Parathyroid adenoma (tissue), 2 donors: ENCODE results near the gene ADAM8.

Source experiments
- H2AFZ ChIP-seq: fragments of 300-600 bp; sonication (generic); one replicate; pipeline ENCODE4 v1.7.0; 2017; ENCODE audit warnings: antibody characterized with exemption, mild to moderate bottlenecking
- H3K27ac ChIP-seq: fragments of 300-600 bp; sonication (generic); one replicate; pipeline ENCODE4 v1.7.0; 2017
- H3K27me3 ChIP-seq: fragments of 300-600 bp; sonication (generic); one replicate; pipeline ENCODE4 v1.7.0; 2017; ENCODE audit warnings: low read length; ENCODE audit not compliant: control insufficient read depth, insufficient read depth
- H3K36me3 ChIP-seq: fragments of 300-600 bp; sonication (generic); one replicate; pipeline ENCODE4 v1.7.0; 2017; ENCODE audit warnings: low read length; ENCODE audit not compliant: control insufficient read depth, insufficient read depth
- H3K4me1 ChIP-seq: fragments of 300-600 bp; sonication (generic); one replicate; pipeline ENCODE4 v1.7.0; 2017; ENCODE audit warnings: control low read depth
- H3K4me2 ChIP-seq: fragments of 300-600 bp; sonication (generic); one replicate; pipeline ENCODE4 v1.7.0; 2017; ENCODE audit warnings: low read length
- H3K4me3 ChIP-seq: fragments of 300-600 bp; sonication (generic); one replicate; pipeline ENCODE4 v1.7.0; 2017; ENCODE audit warnings: low read depth, low read length
- H3K79me2 ChIP-seq: fragments of 300-600 bp; sonication (generic); one replicate; pipeline ENCODE4 v1.7.0; 2017; ENCODE audit warnings: control low read depth
- H3K9ac ChIP-seq: fragments of 300-600 bp; sonication (generic); one replicate; pipeline ENCODE4 v1.7.0; 2017; ENCODE audit warnings: mild to moderate bottlenecking
- H3K9me3 ChIP-seq: fragments of 300-600 bp; sonication (generic); one replicate; pipeline ENCODE4 v1.7.0; 2017; ENCODE audit warnings: low read length; ENCODE audit not compliant: control insufficient read depth
- TF ChIP-seq, protein P1 (sequence below): fragments of 300-600 bp; sonication (generic); IDR thresholded peaks from one replicate; pipeline ENCODE4 v1.7.0; 2017; ENCODE audit warnings: antibody characterized with exemption, mild to moderate bottlenecking
- donor health status: primary hyperparathyroidism.

The ADAM8 gene

DNA sequence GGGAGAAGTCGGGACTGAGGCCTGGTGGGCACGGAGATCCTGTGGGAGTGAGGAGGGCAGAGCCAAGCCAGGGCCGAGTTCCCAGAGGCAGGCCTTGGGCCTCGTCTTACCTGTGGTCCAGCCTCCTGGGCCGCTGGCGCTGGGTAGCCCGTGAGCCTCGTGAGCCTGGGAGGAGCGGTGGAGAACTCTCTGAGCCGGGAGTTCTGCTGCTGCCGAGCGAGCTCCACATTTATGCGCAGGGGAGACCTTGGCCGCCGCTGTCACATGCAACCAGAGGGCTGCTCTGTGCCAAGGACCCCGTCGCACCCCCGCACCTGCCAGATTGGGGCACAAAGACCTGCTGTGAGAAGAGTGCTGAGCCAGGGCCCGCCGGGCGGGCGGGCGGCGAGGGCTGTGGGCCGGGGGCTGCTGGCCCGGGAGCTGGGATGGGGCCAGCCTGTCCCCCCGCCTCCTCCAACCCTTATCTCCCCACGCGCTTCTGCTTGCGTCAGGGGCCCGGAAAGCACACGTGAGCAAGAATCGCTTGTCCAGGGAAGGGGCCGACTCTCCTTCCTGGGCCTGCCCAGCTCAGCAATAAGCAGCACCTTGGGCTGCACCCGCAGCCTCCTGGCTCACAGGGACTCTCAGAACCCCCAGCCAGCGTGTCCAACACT, 28.9 kb downstream of the ADAM8 start:
- no peak overlapping the region for H3K4me3 ChIP-seq
- no peak overlapping the region for H3K27ac ChIP-seq
- H3K27me3 ChIP-seq: no peaks in the 10 kb centered on the region
- TF ChIP-seq, protein P1, sequence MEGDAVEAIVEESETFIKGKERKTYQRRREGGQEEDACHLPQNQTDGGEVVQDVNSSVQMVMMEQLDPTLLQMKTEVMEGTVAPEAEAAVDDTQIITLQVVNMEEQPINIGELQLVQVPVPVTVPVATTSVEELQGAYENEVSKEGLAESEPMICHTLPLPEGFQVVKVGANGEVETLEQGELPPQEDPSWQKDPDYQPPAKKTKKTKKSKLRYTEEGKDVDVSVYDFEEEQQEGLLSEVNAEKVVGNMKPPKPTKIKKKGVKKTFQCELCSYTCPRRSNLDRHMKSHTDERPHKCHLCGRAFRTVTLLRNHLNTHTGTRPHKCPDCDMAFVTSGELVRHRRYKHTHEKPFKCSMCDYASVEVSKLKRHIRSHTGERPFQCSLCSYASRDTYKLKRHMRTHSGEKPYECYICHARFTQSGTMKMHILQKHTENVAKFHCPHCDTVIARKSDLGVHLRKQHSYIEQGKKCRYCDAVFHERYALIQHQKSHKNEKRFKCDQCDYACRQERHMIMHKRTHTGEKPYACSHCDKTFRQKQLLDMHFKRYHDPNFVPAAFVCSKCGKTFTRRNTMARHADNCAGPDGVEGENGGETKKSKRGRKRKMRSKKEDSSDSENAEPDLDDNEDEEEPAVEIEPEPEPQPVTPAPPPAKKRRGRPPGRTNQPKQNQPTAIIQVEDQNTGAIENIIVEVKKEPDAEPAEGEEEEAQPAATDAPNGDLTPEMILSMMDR: no peak
- no peak overlapping the region for H3K9ac ChIP-seq
- H3K79me2 ChIP-seq: no peaks in the 10 kb centered on the region
- no peaks in the 10 kb centered on the region for H3K4me1 ChIP-seq
- H3K9me3 ChIP-seq: no peaks in the 10 kb centered on the region
- H3K36me3 ChIP-seq: no peaks in the 10 kb centered on the region
- H2AFZ ChIP-seq: no peak overlapping the region
- H3K4me2 ChIP-seq: no peak overlapping the region

DNA sequence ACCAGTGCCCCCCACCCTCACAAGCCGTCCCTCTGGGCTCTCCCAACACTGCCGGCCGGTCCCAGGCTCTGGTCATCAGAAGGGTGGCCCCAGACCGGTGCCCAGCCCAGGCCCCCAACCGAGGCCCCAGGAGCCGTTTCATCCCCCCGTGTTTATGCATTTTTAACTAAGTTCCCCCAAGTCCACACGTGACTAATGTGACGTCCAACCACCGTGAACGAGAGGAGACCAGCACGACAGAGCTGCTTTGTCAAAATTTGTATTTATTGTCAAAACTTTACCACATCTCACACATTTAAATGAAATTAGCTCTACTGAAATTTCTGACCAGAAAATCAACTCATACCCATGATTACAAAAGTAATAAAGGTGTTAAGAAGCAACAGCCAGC, 30.4 kb downstream of the ADAM8 start:
- H3K36me3 ChIP-seq: no peaks in the 10 kb centered on the region
- no peaks in the 10 kb centered on the region for H3K4me1 ChIP-seq
- H3K27me3 ChIP-seq: no peaks in the 10 kb centered on the region
- H3K9ac ChIP-seq: no peak overlapping the region
- no peak overlapping the region for H2AFZ ChIP-seq
- no peak overlapping the region for H3K27ac ChIP-seq
- H3K4me3 ChIP-seq: no peak overlapping the region
- no peak overlapping the region for H3K4me2 ChIP-seq
- TF ChIP-seq, protein P1: no peak
- H3K9me3 ChIP-seq: no peaks in the 10 kb centered on the region
- H3K79me2 ChIP-seq: no peaks in the 10 kb centered on the region

GRCh38 chr10:133245439-133246235, 31.0 kb downstream of the ADAM8 start:
- Histone ChIP-seq H3K4me3 (no peak overlapping the region), H3K27me3 (no peaks in the 10 kb centered on the region)
- TF ChIP-seq, protein P1: no peak

GRCh38 chr10:133243593-133243992, 33.1 kb downstream of the ADAM8 start:
- Histone ChIP-seq H3K79me2 (no peaks in the 10 kb centered on the region), H3K4me2 (no peak overlapping the region), H3K9me3 (no peaks in the 10 kb centered on the region), H3K9ac (no peak overlapping the region), H3K4me3 (no peak overlapping the region), H3K36me3 (no peaks in the 10 kb centered on the region), H3K4me1 (no peaks in the 10 kb centered on the region), H3K27ac (no peak overlapping the region), H2AFZ (no peak overlapping the region), H3K27me3 (no peaks in the 10 kb centered on the region)
- TF ChIP-seq, protein P1: no peak

More at GRCh38 chr10:133245439-133246235, 31.0 kb downstream of the ADAM8 start:
- Histone ChIP-seq H3K9me3 (no peaks in the 10 kb centered on the region), H3K9ac (no peak overlapping the region), H3K4me2 (no peak overlapping the region), H3K27ac (no peak overlapping the region), H2AFZ (no peak overlapping the region), H3K4me1 (no peaks in the 10 kb centered on the region), H3K79me2 (no peaks in the 10 kb centered on the region), H3K36me3 (no peaks in the 10 kb centered on the region)
